Vagina (tissue), 2 donors: ENCODE data around the gene ENTPD1.

ENCODE experiments used
- POLR2AphosphoS5 ChIP-seq, 2 donors: sonication (generic); formaldehyde crosslinking; IDR thresholded peaks; one replicate each; pipeline ENCODE4 v1.9.0; 2017; ENCODE audit warnings: antibody characterized with exemption in 2 of 2, mild to moderate bottlenecking in 2 of 2, low read depth in 1 of 2; ENCODE audit not compliant: insufficient read depth in 1 of 2
- TF ChIP-seq, protein P1 (sequence below), 3 experiments: fragments of 450-650 bp in 2 of 3; fragments of 200-600 bp in 1 of 3; sonication (generic) in 1 of 3; IDR thresholded peaks; one replicate each; pipeline ENCODE4 v1.5.1; 2017 to 2019; ENCODE audit warnings: antibody characterized with exemption in 3 of 3, mild to moderate bottlenecking in 2 of 3, moderate library complexity in 2 of 3

DNA sequence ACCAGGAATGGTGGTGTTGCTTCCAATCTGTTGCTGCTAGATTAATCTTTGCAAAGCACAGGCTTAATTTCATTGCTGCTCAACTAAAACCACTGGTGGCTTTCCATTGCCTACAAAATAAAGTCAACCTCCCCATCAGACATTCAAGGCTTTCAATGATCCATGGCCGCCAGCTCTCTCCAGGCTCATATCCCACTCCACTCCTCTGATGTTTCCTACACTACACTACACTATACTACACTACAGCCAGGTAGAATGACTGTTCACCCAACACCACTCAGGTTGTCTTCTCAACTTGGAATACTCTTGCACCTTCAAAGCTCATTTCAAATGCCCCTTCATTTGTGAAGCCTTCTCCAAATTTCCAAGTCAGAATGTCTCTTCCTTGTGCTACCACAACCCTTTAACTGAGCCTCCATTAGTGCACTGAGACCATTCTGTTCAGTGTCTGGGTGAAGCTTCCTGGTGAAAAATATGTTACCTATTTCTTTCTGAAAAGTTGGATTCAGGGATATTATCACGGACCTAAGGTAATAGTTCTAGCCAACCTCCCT lies 116.3 kb downstream of the ENTPD1 start:
- TF ChIP-seq, protein P1, sequence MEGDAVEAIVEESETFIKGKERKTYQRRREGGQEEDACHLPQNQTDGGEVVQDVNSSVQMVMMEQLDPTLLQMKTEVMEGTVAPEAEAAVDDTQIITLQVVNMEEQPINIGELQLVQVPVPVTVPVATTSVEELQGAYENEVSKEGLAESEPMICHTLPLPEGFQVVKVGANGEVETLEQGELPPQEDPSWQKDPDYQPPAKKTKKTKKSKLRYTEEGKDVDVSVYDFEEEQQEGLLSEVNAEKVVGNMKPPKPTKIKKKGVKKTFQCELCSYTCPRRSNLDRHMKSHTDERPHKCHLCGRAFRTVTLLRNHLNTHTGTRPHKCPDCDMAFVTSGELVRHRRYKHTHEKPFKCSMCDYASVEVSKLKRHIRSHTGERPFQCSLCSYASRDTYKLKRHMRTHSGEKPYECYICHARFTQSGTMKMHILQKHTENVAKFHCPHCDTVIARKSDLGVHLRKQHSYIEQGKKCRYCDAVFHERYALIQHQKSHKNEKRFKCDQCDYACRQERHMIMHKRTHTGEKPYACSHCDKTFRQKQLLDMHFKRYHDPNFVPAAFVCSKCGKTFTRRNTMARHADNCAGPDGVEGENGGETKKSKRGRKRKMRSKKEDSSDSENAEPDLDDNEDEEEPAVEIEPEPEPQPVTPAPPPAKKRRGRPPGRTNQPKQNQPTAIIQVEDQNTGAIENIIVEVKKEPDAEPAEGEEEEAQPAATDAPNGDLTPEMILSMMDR (IDR thresholded peaks at IDR 0.05), result no peak
- TF ChIP-seq POLR2AphosphoS5 (IDR thresholded peaks at IDR 0.05; ENCODE audit: insufficient read depth in 1 of 2, low read depth in 1 of 2), result no peak
